T-helper 1 cell treated with Interleukin-12 subunit alpha and Interleukin-12 subunit beta and Interleukin-4 antibody, amounts not matched to agents 30 ng/mL and 1 ng/mL, for 36 hours (primary cell): ENCODE results near the gene ENAM. TPM values are rescaled to one million over a fixed set of nuclear protein-coding genes. Genes with fewer than 3 reads are reported as not detected.
"Not testable (repeated sequence)": the region's sequence is repeated elsewhere in the genome, so short reads cannot be mapped to it uniquely, and the experiment has no call there.

ENCODE experiments used
- intact Hi-C: fragments of 100-400 bp; cut with micrococcal nuclease; formaldehyde crosslinking; loops from one replicate; pipeline ENCODE4 v1.15.1; 2024
- total RNA-seq: library from RNA; stranded (reverse); gene quantifications from 2 replicates; pipeline ENCODE4 v1.2.3, GENCODE V29; 2022

The ENAM gene
- total RNA-seq, 1 donor from 2014 or later = not detected

GRCh38 chr4:70627620-70628019 is 924 bp upstream of the ENAM start:
- intact Hi-C loops = no loop called here

GRCh38 chr4:70629469-70630090 is 1.0 kb downstream of the ENAM start:
- intact Hi-C loops = no loop called here

GRCh38 chr4:70630162-70630561 is 1.6 kb downstream of the ENAM start:
- intact Hi-C loops = no loop called here

- intact Hi-C loops = no loop called here
These were observed 3.5 kb downstream of the ENAM start for GRCh38 chr4:70632028-70632427.

- intact Hi-C loops = no loop called here
These were observed 5.9 kb downstream of the ENAM start for GRCh38 chr4:70634482-70634881.

GRCh38 chr4:70637239-70637913 is 8.8 kb downstream of the ENAM start:
- intact Hi-C loops = no loop called here

GRCh38 chr4:70640192-70640591 is 11.6 kb downstream of the ENAM start:
- intact Hi-C loops = no loop called here

GRCh38 chr4:70650741-70651140 is 22.2 kb downstream of the ENAM start:
- intact Hi-C loops = loop anchor here (5.0 kb wide), 1 partner anchor 152 kb away; no protein-coding TSS in a partner anchor

- intact Hi-C loops = loop anchor here (1.0 to 5.0 kb wide), 6 partner anchors 36 to 1651 kb away; partner anchors contain the start of gene UTP3
These were observed 23.4 kb downstream of the ENAM start for GRCh38 chr4:70651864-70652506.

GRCh38 chr4:70654605-70655011 is 26.1 kb downstream of the ENAM start:
- intact Hi-C loops = loop anchor here (5.0 kb wide), 1 partner anchor 148 kb away; no protein-coding TSS in a partner anchor

- intact Hi-C loops = no loop called here
These were observed 28.8 kb downstream of the ENAM start for GRCh38 chr4:70657326-70657725.

- intact Hi-C loops = no loop called here
These were observed 29.9 kb downstream of the ENAM start for GRCh38 chr4:70658418-70658817.

- intact Hi-C loops = no loop called here
These were observed 31.6 kb downstream of the ENAM start for GRCh38 chr4:70660106-70660505.

- intact Hi-C loops = not testable (repeated sequence)
These were observed 32.9 kb downstream of the ENAM start for GRCh38 chr4:70661309-70661922.

- intact Hi-C loops = no loop called here
These were observed 37.8 kb downstream of the ENAM start, which contains the start of gene JCHAIN for GRCh38 chr4:70666369-70666768. Gene JCHAIN (minus strand): TSS chr4:70666508. CDS start chr4:70666490, 18 bp downstream.

- intact Hi-C loops = no loop called here
These were observed 39.4 kb downstream of the ENAM start for GRCh38 chr4:70667740-70668535.

GRCh38 chr4:70670332-70671014 is 41.9 kb downstream of the ENAM start:
- intact Hi-C loops = no loop called here

- intact Hi-C loops = no loop called here
These were observed 42.5 kb downstream of the ENAM start for GRCh38 chr4:70671091-70671490.

GRCh38 chr4:70674191-70674590 is 45.6 kb downstream of the ENAM start:
- intact Hi-C loops = no loop called here

- intact Hi-C loops = no loop called here
These were observed 46.2 kb downstream of the ENAM start for GRCh38 chr4:70674731-70675130.
